ENCODE results near the gene MTUS2.

MTUS2 gene

GRCh38 chr13:29527511-29527910, 707.4 kb downstream of the MTUS2 start:
- DNase-seq (ENCODE audit: low read depth) = no peak

GRCh38 chr13:29527916-29528315, 707.8 kb downstream of the MTUS2 start:
- DNase-seq (ENCODE audit: low read depth) = no peak

GRCh38 chr13:29529754-29530153, 709.6 kb downstream of the MTUS2 start:
- DNase-seq (ENCODE audit: low read depth) = no peak

- DNase-seq (ENCODE audit: low read depth) = no peak
Observed at GRCh38 chr13:29530901-29531300, 710.8 kb downstream of the MTUS2 start.

GRCh38 chr13:29532116-29532515, 712.0 kb downstream of the MTUS2 start:
- DNase-seq (ENCODE audit: low read depth) = no peak

DNA sequence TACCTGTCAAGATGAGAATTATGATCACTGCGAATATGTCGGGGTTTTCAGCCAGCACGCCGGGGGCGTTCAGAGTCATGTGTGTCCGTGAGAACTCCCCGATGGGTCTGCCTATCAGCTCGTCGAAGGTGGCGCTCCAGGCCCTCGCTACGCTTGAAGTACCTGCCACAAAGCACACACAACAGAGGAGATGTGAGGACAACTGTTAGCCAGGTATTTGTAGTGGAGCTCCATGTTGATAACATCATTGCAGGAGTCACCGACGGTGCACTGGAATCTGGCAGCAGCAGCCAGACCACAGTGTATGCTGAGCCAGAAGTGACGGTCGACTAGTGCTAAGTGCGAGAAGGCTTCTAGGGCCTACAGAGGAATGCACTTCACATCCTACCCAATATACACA, 712.7 kb downstream of the MTUS2 start:
- DNase-seq (ENCODE audit: low read depth) = no peak

GRCh38 chr13:29534083-29534482, 713.9 kb downstream of the MTUS2 start:
- no peak for DNase-seq (ENCODE audit: low read depth)

DNA sequence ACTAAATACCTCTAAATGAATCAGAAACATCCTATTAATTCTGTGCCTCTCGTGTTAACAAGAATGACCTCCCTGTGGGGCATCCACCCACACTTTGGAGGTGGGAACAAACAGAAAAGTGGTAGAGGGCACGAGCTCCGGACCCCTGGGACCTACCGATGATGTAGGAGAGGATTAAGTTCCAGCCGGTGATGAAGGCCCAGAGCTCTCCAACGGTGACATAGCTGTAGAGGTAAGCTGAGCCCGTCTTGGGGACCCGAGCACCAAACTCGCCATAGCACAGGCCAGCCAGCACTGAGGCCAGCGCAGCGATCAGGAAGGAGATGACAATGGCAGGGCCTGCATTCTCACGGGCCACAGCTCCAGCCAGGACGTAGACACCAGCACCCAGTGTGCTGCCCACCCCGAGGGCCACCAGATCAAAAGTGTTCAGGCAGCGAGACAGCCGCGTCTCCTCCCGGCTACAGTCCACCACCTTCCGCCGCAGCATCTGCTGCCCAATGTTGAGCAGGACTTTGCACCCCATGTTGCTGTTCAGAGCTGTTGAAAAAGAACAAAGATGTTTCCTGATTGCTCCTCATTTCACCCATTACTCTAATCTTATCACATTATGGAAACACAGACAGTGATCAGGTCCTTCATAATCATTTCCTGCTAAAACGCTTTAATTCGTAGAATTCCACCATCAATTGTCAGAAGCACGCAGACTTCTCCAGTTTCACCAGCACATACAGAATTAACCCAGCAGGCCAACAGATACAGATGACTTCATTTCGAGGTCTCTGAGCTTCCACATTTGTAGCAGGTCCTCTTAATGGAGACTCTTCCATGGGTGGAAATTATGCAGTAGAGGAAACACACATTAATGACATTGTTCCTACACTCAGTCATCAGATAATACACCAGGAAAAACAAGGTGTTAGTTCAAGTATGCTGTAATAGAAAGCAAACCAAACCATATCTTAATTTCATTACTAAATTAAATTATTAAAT, 715.8 kb downstream of the MTUS2 start:
- DNase-seq (ENCODE audit: low read depth) = no peak

DNA sequence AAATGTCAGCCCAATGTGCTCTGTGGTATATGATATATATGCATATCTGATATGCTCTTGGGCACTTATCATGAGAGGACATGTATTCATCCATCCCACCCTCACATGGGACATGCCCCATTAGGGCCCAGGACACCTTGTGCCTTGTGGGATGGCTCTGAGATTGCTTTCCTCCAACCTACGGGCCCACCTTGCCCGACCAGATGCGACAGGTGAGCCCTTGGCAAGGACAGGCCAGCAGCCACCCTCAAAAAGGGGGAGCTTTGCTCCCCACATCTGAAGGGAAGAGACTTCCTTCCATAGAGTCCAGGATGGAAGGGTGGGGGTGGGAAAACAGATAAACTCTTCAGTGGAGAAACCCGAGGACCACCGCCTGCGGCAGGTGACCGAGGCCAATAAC, 716.7 kb downstream of the MTUS2 start:
- no peak for DNase-seq (ENCODE audit: low read depth)

DNA sequence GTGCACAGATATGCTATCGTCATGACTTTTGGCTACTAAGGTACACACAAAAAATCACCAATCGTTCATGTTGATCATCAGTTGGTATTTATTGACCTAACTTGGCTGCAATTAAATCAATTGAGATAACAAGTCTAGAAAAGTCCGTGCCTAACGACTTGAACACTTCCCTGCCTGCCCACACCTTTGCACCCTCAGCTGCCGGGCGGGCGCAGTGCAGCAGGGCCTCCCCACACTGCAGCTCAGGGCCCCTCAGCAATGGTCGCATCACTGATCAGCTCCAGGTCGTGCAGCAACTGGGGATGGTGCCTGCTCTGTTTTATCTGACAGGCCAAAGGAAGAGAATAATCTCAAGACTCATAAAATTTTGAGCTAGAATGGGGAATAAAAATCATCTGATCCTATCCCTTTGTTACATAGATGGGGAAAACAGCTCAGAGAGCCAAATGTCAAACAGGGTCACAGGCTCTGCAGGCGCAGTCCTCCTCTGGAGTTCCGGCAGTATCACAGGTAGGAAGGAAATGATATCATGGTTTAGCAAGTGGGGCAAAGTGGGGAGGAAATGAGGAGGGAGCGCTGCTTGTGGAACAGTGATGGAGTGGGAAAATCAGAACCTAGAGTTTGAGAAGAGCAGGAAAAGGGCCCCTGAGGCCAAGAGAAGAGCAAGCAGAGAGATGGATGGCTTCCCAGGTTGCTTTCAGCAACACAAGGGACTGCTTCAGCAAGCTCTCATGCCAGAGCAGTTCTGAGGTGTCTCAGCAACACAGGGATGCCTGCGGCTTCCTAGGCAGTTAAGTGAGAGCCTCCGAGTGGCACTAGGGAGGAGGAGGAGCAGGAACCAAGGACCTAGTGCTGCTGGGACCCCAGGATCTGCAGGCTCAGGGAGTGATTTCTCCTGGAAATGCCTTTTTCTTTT, 717.9 kb downstream of the MTUS2 start:
- no peak for DNase-seq (ENCODE audit: low read depth)

DNA sequence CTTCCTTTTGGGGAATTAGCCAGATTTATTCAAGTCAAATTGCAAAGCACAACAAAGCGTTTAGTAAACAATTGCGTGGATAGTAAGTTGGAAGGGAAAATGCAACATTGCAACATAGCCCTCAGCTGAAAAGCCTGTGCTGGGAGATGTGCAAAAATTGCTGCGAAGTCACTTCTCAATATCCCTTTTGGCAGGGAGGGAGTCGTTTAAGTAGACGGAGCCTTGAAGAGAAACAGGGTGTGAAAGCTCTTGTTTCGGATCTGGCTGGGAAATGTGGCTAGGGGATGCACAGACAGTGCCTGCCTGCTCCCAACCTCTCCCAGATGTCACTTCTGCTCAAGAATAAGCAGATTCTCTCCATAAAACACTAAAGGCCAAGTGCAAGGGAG, 718.5 kb downstream of the MTUS2 start:
- DNase-seq (ENCODE audit: low read depth) = no peak

DNA sequence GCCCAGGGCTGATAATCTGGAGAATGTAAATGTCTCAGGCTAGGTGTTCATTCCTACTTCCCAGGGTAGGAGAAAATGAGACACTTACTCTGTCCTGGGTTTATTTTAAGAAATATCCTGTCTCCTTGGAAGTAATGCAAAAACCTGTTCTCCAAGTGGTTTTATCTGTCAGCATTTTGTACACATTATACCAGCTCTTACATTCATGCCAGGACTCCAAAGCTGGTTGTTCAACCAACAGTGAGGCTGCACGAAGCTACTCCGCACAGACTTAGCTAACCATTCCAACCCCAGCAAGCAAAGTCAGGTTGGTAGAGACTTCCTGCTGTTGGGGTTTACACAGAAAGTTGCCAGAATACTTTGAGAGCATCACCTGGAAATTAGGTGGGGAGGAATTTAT, 719.7 kb downstream of the MTUS2 start:
- no peak for DNase-seq (ENCODE audit: low read depth)

DNA sequence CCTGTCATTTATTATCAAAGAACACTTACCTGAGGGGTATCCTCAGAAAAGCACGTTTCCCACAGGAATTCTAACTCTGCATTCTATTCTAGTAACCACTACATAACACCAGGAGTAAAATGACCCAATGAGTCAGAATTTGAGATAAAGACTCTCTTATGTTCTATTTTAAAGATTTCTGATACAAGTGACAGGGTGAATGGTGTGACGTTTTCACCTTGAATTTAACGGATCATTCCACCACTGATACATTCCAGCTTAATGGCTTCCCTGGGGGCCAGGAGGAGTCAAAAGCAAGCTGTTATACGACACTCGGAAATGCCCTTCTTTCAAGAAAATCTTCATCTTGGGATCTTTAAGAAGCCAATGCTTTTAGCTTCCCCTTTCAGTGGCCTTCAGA, 720.2 kb downstream of the MTUS2 start:
- DNase-seq (ENCODE audit: low read depth) = no peak

DNA sequence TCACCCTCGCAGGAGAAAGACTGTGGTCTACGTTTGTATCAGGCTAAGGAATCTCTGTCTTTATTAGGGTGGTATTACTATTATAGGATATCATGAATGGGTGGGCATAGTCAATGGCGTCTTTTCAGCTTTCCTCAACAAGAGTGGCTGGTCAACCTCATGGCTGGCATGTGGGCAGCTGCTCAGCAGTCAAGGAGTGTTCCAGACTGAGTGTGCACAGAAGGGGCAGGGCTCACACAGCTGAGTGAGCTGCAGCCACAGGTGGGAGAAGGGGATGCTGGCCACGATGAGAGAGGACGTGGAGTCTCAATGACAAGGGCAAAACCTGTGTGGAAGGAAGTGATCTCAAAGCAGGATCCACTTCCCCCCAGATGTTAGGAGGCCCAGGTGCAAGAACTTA, 720.7 kb downstream of the MTUS2 start:
- DNase-seq (ENCODE audit: low read depth) = no peak

- no peak for DNase-seq (ENCODE audit: low read depth)
Observed at GRCh38 chr13:29541400-29541799, 721.3 kb downstream of the MTUS2 start.

- DNase-seq (ENCODE audit: low read depth) = no peak
Observed at GRCh38 chr13:29542381-29542780, 722.2 kb downstream of the MTUS2 start.

DNA sequence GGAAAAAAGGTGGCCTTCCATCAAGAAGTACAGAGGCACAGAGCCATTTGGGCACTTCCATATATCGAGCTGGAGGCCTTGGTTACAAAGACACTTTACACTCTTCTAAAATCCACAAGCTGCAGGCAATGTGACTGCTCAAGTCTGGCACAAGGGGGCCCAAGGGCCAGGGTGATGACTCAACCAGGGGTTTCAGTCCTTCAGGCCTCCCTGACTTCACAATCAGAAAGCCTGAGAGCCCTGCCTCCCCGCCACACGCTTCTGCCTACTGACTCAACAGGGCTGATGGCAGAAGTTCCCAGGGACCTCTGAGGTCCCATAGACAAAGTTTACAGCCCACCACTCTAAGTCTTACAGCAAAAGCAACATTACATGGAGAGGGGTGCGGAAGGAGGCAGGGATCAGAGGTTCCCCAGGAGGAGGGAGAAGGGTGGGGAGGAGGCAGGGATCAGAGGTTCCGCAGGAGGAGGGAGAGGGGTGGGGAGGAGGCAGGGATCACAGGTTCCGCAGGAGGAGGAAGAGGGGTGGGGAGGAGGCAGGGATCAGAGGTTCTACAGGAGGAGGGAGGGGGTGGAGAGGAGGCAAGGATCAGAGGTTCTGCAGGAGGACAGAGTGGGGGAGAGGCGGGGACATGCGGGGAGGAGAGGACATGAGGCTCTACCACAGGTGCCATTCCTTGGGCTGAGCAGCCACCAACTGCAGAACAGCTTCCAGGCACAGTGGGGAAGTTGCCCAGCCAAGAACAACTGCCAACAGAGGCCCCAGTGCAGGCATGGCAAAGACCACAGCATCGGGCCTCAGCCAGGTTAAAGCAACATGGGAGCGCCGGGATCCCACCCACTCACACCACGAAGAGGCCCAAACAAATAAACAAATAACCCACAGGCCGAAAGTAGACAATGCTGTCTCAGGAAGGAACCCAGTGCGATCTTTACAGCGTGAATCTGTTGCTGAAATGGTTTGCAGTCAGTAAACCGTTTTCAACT, 723.4 kb downstream of the MTUS2 start:
- DNase-seq (ENCODE audit: low read depth) = no peak

GRCh38 chr13:29545988-29546387, 725.8 kb downstream of the MTUS2 start:
- DNase-seq (ENCODE audit: low read depth) = no peak

GRCh38 chr13:29546662-29547061, 726.5 kb downstream of the MTUS2 start:
- DNase-seq (ENCODE audit: low read depth) = no peak

DNA sequence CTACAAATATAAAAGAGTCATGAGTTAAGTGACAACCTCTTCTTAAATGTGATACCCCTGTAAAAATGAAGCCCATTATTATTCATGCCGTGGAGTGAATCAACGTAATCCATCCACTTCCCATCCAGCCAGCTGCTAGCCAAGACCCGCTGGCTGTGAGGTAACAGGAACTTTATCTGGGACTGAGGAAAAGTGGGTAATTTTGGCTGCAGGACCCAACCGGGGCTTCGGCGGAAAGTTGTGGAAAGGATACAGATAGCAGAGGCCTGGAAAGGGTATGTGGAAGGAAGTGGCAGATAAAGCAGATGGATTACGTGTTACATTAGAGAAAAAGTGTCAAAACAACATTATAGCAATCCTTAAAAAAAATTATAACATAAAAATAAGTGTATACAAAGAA, 727.0 kb downstream of the MTUS2 start:
- DNase-seq (ENCODE audit: low read depth) = no peak

- DNase-seq (ENCODE audit: low read depth) = no peak
Observed at GRCh38 chr13:29548722-29549121, 728.6 kb downstream of the MTUS2 start.

Measured in HS-27A (cell line).